ENCODE measurements around the gene AS3MT.
"Not testable (repeated sequence)": the region's sequence is repeated elsewhere in the genome, so short reads cannot be mapped to it uniquely, and the experiment has no call there.

Gene AS3MT

DNA sequence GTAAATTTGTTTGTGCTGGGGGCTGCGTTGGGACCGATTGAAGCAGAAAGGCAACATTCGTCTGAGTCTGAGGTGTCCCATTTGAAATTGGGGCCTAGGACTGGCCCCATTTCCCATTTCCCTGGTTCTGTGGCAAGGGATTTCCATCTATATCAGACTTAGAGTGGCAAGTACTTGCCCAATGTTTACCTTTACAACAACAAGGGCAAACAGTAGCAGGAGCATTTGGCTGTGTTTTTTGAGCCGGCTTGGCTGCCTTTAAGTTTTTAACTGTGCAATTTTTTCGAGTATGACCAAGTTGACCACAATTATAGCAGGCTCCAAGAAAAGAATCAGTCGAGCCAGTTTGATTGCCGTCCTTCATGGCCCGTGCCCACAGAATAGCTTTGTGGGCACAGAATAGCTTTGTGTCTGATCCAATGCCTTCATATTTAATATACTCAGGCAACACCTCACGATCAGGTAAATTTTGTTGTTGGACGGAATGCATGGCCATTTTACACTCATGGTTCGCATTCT is 27.4 kb upstream of the AS3MT start:
- Histone ChIP-seq H3K4me1 (ENCODE audit: insufficient read depth, low read length) (no peaks in the 10 kb centered on the region), H3K9ac (ENCODE audit: low read depth, low read length) (no peak overlapping the region), H3K36me3 (ENCODE audit: insufficient read depth, low read length) (no peaks in the 10 kb centered on the region), H3K9me3 (ENCODE audit: control insufficient read depth, insufficient read depth, low read length) (peaks cover 4% of the 10 kb centered on the region)

DNA sequence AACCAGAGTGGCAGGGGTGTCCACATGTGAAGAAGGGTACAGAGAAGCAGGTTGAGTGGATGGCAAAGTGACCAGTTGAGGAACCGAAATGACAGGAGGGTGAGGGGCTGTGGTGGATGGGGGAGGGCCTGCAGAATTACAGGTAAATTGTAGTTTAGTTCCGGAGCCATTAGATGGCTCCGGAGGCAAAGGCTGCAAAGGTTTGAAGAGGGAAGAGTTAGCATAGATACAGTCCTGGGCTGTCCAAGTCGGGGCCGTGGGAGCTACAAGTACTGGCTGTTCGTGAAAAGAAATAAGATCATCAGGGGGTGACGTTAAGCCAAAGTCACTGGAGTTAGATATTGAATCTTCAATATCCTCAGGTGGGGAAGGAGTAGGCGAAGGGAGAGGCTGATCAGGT is 26.1 kb upstream of the AS3MT start:
- not testable (repeated sequence) for H3K4me1 ChIP-seq (ENCODE audit: insufficient read depth, low read length); H3K36me3 ChIP-seq (ENCODE audit: insufficient read depth, low read length); H3K9ac ChIP-seq (ENCODE audit: low read depth, low read length); H3K9me3 ChIP-seq (ENCODE audit: control insufficient read depth, insufficient read depth, low read length)

DNA sequence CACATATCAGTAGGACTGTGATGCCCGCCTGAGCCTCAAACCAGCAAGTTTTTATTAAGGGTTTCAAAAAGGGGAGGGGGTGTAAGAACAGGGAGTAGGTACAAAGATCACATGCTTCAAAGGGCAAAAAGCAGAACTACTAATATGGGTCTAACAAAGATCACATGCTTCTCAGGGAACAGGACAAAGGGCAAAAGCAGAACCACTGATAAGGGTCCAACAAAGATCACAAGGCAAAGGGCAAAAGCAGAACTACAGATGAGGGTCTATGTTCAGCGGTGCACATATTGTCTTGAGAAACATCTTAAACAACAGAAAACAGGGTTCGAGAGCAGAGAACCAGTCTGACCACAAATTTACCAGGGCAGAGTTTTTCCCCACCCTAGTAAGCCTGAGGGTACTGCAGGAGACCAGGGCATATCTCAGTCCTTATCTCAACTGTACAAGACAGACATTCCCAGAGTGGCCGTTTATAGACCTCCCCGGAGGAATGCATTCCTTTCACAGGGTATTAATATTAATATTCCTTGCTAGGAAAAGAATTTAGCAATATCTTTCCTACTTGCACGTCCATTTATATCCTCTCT is 25.0 kb upstream of the AS3MT start:
- H3K4me1 ChIP-seq (ENCODE audit: insufficient read depth, low read length); H3K9ac ChIP-seq (ENCODE audit: low read depth, low read length); H3K9me3 ChIP-seq (ENCODE audit: control insufficient read depth, insufficient read depth, low read length); H3K36me3 ChIP-seq (ENCODE audit: insufficient read depth, low read length): not testable (repeated sequence)

DNA sequence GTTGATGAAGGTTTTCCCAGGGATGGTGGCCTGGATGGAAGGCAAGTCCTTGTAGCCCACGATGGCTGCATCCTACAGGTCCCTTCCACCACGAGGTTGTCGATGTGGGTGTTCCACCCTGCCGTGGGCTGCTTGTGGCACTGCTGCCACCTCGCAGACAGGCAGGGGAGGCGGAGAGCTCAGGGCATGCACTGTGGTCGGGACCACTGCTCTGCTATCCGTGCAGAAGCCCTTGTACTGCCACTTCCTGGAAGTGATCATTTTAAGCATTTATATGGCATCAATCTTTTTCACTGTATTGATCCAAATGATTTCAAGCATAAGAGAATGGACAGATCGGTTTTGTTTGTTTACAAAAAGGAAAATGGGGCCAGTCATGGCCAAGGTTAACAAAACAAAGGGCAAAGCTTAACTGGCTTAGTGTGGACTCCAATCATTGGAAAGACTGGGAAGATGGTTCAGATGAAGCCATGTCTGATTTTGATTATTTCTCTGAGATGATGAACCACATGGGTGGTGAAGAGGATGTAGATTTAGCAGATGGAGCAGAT is 23.8 kb upstream of the AS3MT start:
- Histone ChIP-seq H3K9me3 (ENCODE audit: control insufficient read depth, insufficient read depth, low read length) (peaks cover 4% of the 10 kb centered on the region), H3K9ac (ENCODE audit: low read depth, low read length) (no peak overlapping the region), H3K4me1 (ENCODE audit: insufficient read depth, low read length) (no peaks in the 10 kb centered on the region), H3K36me3 (ENCODE audit: insufficient read depth, low read length) (no peaks in the 10 kb centered on the region)

DNA sequence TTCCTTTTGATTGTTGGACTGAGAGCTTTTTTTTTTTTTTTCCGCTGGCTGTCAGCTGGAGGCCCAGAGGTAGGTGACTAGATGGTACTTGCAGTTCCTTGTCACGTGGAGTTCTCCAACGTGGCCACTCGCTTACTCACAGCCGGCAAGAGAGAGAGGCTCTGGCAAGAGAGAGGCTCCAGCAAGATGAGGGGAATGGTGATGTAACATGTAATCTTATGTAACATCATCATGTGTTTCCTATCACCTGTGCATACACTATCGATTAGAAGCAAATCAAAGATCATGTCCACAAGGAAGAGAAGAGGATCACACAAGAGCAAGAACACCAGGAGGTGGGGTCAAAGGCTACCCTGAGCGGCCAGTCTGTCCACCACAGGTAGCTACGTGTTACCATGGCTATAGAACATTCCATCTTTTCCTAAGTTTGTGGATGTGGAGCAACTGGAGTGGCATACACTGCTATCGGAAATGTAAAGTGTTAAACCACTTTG is 19.2 kb upstream of the AS3MT start:
- Histone ChIP-seq H3K9me3 (ENCODE audit: control insufficient read depth, insufficient read depth, low read length) (peaks cover 3% of the 10 kb centered on the region), H3K9ac (ENCODE audit: low read depth, low read length) (no peak overlapping the region), H3K36me3 (ENCODE audit: insufficient read depth, low read length) (no peaks in the 10 kb centered on the region)

DNA sequence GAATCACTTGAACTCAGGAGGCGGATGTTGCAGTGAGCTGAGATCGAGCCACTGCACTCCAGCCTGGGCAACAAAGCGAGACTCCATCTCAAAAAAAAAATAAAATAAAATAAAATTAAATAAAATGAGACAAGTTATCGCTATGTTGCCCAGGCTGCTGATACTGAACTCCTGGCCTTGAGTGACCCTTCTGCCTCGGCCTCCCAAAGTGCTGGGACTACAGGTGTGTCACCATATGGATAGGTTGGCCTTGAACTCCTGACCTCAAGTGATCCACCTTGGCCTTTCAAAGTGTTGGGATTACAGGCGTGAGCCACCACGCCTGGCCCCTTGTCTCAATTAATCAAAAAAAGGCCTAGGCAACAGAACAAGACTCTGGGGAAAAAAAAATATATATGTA is 16.0 kb upstream of the AS3MT start:
- not testable (repeated sequence) for H3K9ac ChIP-seq (ENCODE audit: low read depth, low read length); H3K9me3 ChIP-seq (ENCODE audit: control insufficient read depth, insufficient read depth, low read length); H3K36me3 ChIP-seq (ENCODE audit: insufficient read depth, low read length)
- peaks cover 18% of the 10 kb centered on the region for H3K4me1 ChIP-seq (ENCODE audit: insufficient read depth, low read length)

More for the DNA sequence above, 19.2 kb upstream of the AS3MT start:
- H3K4me1 ChIP-seq (ENCODE audit: insufficient read depth, low read length), result no peaks in the 10 kb centered on the region

DNA sequence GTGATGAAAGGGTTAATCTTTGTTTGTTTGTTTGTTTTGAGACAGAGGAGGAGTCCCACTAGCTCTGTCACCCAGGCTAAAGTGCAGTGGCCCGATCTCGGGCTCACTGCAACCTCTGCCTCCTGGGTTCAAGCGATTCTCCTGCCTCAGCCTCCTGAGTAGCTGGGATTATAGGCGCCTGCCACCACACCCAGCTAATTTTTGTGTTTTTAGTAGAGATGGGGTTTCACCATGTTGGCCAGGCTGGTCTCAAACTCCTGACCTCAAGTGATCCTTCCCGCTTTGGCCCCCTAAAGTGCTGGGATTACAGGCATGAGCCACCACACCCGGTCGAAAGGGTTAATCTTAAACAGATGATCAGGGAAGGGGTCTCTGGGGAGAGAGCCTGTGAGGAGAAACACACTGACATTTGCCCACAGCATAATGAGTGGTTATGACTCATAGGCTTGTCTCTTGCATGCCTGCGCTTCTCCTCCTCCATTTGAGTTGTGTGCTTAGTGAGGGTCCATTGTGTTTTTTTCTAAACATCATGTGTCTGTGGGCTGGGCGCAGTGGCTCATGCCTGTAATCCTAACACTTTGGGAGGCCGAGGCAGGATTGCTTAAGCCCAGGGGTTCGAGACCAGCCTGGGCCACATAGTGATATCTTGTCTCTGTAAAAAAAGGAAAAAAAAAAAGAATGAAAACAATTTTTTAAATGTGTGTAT is 13.4 kb upstream of the AS3MT start:
- H3K9me3 ChIP-seq (ENCODE audit: control insufficient read depth, insufficient read depth, low read length); H3K36me3 ChIP-seq (ENCODE audit: insufficient read depth, low read length): not testable (repeated sequence)
- Histone ChIP-seq H3K4me1 (ENCODE audit: insufficient read depth, low read length) (peaks cover 18% of the 10 kb centered on the region), H3K9ac (ENCODE audit: low read depth, low read length) (peak overlapping the region; percentile 14; the same call in 1 of the 2 replicates)

DNA sequence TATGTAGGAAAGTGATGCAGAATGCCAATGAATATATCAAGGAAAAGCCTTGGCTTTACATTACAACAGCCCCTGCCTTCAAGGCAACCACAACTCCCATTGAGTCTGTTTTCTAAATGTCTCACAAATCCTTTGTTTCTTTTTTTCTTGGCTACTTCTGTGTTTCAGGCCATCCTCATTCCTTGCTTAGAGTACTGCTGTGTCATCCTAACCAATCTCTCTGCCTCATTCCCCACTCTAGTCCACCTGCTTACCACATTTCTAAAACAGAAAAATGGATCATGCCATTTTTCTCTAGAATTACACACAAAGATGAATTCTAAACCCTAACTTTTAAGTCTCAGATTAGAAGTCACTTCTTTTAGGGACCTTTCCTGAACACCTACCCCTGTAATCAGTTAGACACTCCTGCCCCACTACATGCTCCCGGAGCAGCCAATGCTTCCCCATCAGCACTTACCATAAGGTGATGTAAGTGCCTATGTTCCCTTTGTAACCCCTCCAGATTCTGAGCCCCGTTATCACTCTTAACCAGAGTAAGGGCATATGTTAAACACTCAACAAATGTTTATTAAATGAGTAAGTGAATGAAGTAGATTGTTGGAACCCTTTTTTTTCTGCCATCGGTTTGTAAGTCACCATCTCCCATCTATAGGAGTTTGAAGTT is 12.4 kb upstream of the AS3MT start:
- Histone ChIP-seq H3K9me3 (ENCODE audit: control insufficient read depth, insufficient read depth, low read length) (no peaks in the 10 kb centered on the region), H3K4me1 (ENCODE audit: insufficient read depth, low read length) (peaks cover 18% of the 10 kb centered on the region), H3K9ac (ENCODE audit: low read depth, low read length) (no peak overlapping the region)

DNA sequence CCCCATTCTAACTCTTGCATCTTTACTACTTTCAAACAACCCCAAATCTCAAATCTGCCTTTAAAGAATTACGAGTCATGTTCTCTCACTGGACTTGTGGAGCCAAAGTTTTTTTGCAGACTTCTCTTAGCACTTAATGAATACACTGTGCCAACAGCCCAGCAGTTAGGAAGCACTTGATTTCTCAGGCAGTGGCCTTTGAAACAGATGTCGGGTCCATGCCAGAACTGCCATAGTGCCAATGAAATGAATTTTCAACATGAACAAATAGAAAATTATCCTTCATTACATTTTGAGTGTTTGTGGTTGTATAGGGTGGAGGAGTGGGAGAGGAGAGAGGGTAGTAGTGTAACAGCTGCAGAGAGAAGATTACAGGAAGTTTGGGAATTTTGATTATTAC is 9.4 kb upstream of the AS3MT start:
- Histone ChIP-seq H3K9ac (ENCODE audit: low read depth, low read length) (no peak overlapping the region), H3K4me1 (ENCODE audit: insufficient read depth, low read length) (peaks cover 18% of the 10 kb centered on the region), H3K9me3 (ENCODE audit: control insufficient read depth, insufficient read depth, low read length) (no peaks in the 10 kb centered on the region), H3K36me3 (ENCODE audit: insufficient read depth, low read length) (no peaks in the 10 kb centered on the region)

More for the DNA sequence above, 12.4 kb upstream of the AS3MT start:
- H3K36me3 ChIP-seq (ENCODE audit: insufficient read depth, low read length), result no peaks in the 10 kb centered on the region

DNA sequence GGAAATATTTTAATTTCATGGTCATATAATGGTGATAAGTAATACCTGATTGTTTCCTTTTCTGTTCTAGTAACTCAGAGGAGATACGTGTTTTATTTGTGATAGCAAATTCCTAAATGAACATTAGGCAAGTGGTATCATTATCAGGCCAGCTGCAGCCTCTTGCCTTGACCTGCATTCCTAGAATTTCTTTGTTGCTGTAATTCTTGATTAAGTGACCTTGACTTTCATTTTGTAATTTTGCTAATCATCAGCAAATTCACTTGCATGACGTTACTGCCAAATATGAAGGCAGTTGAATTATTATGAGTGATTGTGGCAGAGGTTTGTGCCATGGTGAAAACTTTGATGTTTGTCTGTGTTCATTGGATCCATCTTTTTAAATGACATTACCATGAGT is 5.6 kb upstream of the AS3MT start:
- no peaks in the 10 kb centered on the region for H3K4me1 ChIP-seq (ENCODE audit: insufficient read depth, low read length)
- no peaks in the 10 kb centered on the region for H3K9me3 ChIP-seq (ENCODE audit: control insufficient read depth, insufficient read depth, low read length)
- H3K36me3 ChIP-seq (ENCODE audit: insufficient read depth, low read length), result no peaks in the 10 kb centered on the region
- no peak overlapping the region for H3K9ac ChIP-seq (ENCODE audit: low read depth, low read length)

DNA sequence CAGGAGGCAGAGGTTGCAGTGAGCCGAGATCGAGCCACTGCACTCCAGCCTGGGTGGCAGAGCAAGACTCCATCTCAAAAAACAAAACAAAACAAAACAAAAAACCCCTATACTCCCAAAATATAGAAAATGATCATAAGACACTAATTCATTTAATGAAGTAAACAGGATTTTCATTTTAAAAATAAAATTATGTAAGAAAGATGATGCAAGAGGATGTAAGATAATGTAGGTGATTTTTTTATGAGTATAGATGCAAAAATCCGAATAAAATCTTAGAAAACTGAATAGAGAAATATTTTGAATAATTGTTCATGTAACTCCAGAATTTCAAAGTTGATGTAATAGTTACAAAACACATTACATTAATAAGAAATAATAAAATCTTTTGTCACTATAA is 3.6 kb upstream of the AS3MT start:
- no peak overlapping the region for H3K9ac ChIP-seq (ENCODE audit: low read depth, low read length)
- H3K9me3 ChIP-seq (ENCODE audit: control insufficient read depth, insufficient read depth, low read length), result no peaks in the 10 kb centered on the region
- H3K4me1 ChIP-seq (ENCODE audit: insufficient read depth, low read length), result no peaks in the 10 kb centered on the region
- no peaks in the 10 kb centered on the region for H3K36me3 ChIP-seq (ENCODE audit: insufficient read depth, low read length)

DNA sequence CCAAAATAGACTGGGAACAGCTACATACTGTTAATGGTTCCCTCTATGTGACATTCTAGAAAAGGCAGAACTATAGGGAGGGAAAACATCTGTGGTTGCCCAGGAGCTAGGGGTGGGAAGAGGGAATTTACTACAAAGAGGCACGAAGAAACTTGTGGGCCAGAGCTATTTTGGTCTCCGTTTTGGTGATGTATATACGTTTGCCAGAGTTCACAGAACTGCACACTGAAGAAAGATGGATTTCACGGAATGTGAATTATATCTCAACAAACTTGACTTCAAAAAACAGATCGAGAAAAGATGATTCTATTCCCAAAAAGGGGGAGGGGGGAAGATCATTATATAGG is 386 bp upstream of the AS3MT start:
- Histone ChIP-seq H3K36me3 (ENCODE audit: insufficient read depth, low read length) (no peaks in the 10 kb centered on the region), H3K4me1 (ENCODE audit: insufficient read depth, low read length) (no peaks in the 10 kb centered on the region), H3K9me3 (ENCODE audit: control insufficient read depth, insufficient read depth, low read length) (no peaks in the 10 kb centered on the region), H3K9ac (ENCODE audit: low read depth, low read length) (peak overlapping the region; percentile 71)

DNA sequence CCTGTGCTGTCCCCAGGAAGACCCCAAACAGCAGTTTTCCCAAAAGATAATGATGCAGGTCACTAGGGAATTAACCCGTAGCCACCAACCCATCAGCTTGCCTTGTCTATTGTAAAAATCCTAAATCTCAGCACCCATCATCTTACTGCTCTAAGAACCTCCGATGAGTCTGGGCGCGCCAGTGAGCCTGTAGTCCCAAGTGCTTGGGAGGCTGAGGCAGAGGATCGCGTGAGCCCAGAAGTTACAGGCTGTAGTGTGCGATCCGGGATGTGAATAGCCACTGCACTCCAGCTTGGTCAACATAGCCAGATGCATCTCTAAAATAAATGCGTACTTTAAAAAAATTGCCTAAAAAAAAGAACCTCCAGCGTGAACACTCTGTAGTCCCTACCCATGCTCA is 951 bp downstream of the AS3MT start:
- Histone ChIP-seq H3K36me3 (ENCODE audit: insufficient read depth, low read length) (no peaks in the 10 kb centered on the region), H3K4me1 (ENCODE audit: insufficient read depth, low read length) (no peaks in the 10 kb centered on the region), H3K9ac (ENCODE audit: low read depth, low read length) (peak overlapping the region; percentile 71), H3K9me3 (ENCODE audit: control insufficient read depth, insufficient read depth, low read length) (no peaks in the 10 kb centered on the region)

DNA sequence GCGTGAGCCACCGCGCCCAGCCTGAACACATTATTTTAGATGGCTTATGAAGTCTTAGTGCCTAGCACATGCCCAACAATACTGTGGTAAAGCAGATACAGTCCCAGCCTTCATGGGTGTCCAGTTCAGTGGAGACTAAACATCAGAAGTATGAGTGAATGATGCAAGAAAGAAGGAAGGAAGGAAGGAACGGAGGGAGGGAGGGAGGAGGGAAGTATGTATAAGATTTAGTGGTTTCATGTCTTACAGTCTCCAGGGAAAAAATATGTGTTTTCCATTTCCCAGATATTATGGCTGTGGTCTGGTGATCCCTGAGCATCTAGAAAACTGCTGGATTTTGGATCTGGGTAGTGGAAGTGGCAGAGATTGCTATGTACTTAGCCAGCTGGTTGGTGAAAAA is 2.9 kb downstream of the AS3MT start:
- no peaks in the 10 kb centered on the region for H3K4me1 ChIP-seq (ENCODE audit: insufficient read depth, low read length)
- no peak overlapping the region for H3K9ac ChIP-seq (ENCODE audit: low read depth, low read length)
- no peaks in the 10 kb centered on the region for H3K36me3 ChIP-seq (ENCODE audit: insufficient read depth, low read length)
- no peaks in the 10 kb centered on the region for H3K9me3 ChIP-seq (ENCODE audit: control insufficient read depth, insufficient read depth, low read length)

DNA sequence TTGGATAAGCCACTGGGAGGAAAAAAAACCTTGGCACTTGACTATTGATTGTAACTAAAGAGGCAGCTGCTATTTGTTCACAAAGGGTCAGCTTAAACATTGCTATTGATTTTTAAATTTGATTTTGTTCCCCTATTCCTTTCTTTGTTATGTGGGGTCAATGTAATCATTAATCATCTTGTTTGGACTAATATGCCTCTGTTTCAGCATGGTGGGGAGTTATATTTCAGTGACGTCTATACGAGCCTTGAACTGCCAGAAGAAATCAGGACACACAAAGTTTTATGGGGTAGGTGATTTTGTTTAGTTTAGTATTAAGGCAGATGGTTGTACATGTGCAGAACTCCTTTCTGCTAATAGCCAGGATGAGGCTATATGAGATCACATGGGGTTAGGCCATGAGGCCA is 7.5 kb downstream of the AS3MT start:
- no peak overlapping the region for H3K9ac ChIP-seq (ENCODE audit: low read depth, low read length)
- H3K9me3 ChIP-seq (ENCODE audit: control insufficient read depth, insufficient read depth, low read length), result no peaks in the 10 kb centered on the region
- no peaks in the 10 kb centered on the region for H3K4me1 ChIP-seq (ENCODE audit: insufficient read depth, low read length)
- H3K36me3 ChIP-seq (ENCODE audit: insufficient read depth, low read length), result 0 out of 2 replicates have a peak, but pooled peaks cover 2% of the 10 kb centered on the region
